ENCODE data around the gene TTLL8. TPM values are rescaled to one million over a fixed set of nuclear protein-coding genes. Genes with fewer than 3 reads are reported as not detected.

The TTLL8 gene
- total and polyA plus RNA-seq, 2 donors (not counting 3 experiments of a cell fraction or from before 2014, with no cell fraction given) = not detected

GRCh38 chr22:50102946-50103345, 44.8 kb upstream of the TTLL8 start:
- POLR2A ChIA-PET = no interaction called here
- Histone ChIP-seq H3K9ac (replicated peaks; ENCODE audit: extremely low read depth, insufficient read depth, low read length) (no peak overlapping the region), H3K4me1 (ENCODE audit: control insufficient read depth, extremely low read depth, insufficient read depth, low read length) (no peaks in the 10 kb centered on the region), H3K27ac (ENCODE audit: insufficient read depth, low read depth, low read length) (no peak overlapping the region), H3K4me3 (replicated peaks in 1 of 3; ENCODE audit: insufficient read depth in 1 of 3, low read depth in 1 of 3, low read length in 3 of 3) (no peak overlapping the region), H2AFZ (ENCODE audit: low read depth, low read length) (no peak overlapping the region), H3K9me3 (replicated peaks; ENCODE audit: control insufficient read depth, insufficient read depth, low read length) (no peaks in the 10 kb centered on the region), H3K27me3 (ENCODE audit: control insufficient read depth in 2 of 2, insufficient read depth in 2 of 2, low read length in 2 of 2) (no peaks in the 10 kb centered on the region), H3K79me2 (ENCODE audit: control insufficient read depth, insufficient read depth, low read length) (no peaks in the 10 kb centered on the region), H3K4me2 (ENCODE audit: insufficient read depth, low read length) (no peak overlapping the region), H3K36me3 (ENCODE audit: control insufficient read depth in 2 of 2, extremely low read depth in 1 of 2, insufficient read depth in 2 of 2, low read length in 2 of 2) (no peaks in the 10 kb centered on the region), H3K9me1 (replicated peaks; ENCODE audit: control insufficient read depth, extremely low read depth, insufficient read depth, low read length) (no peaks in the 10 kb centered on the region), H4K20me1 (replicated peaks; ENCODE audit: control insufficient read depth, extremely low read depth, insufficient read depth, low read length) (no peaks in the 10 kb centered on the region)
- DNase-seq (ENCODE audit: low read depth, low spot score) (no peak), FAIRE-seq (no peak)
- intact Hi-C loops (cut with micrococcal nuclease) = no loop called here
- no TSS peak for BruUV-seq (replicated peaks)
- TF ChIP-seq POLR2AphosphoS5 (IDR thresholded peaks at IDR 0.05; ENCODE audit: insufficient read depth, low read depth, low read length) (no peak), EZH2 (IDR thresholded peaks at IDR 0.05; ENCODE audit: borderline replicate concordance, low read depth, low read length, severe bottlenecking) (no peak), JUN (IDR thresholded peaks at IDR 0.05; ENCODE audit: borderline replicate concordance, insufficient read depth, insufficient read length, low read depth) (no peak), MAX (IDR thresholded peaks at IDR 0.05; ENCODE audit: insufficient read depth, insufficient read length) (no peak), POLR2A (IDR thresholded peaks at IDR 0.05; ENCODE audit: low read depth, low read length) (no peak), CTCF (IDR thresholded peaks at IDR 0.05; ENCODE audit: extremely low read depth in 1 of 2, insufficient read depth in 1 of 2, low read depth in 1 of 2, low read length in 2 of 2) (no peak), FOS (IDR thresholded peaks at IDR 0.05; ENCODE audit: borderline replicate concordance, insufficient read depth, low read length) (no peak), MYC (IDR thresholded peaks at IDR 0.05; ENCODE audit: low read depth, low read length) (no peak), GATA2 (IDR thresholded peaks at IDR 0.05; ENCODE audit: insufficient read depth, insufficient read length, low read depth, low read length) (no peak)
- CTCF ChIA-PET = no interaction called here
- dilution Hi-C loops (cut with MboI; ENCODE audit: extremely low pct_ligation_motif_present, low sequenced_read_pairs) = no loop called here
